K562 (cell line): Measurements from ENCODE around the gene IMMP2L. TPM values are rescaled to one million over a fixed set of nuclear protein-coding genes. Genes with fewer than 3 reads are reported as not detected.

Experiments
- BCL6 ChIP-seq: fragments of 250-450 bp; sonication (Bioruptor Pico); IDR thresholded peaks from 2 replicates; pipeline ENCODE4 v1.4.0; 2020
- BMI1 ChIP-seq: fragments of 150-350 bp; IDR thresholded peaks from 2 replicates; pipeline ENCODE4 v1.6.1; 2014; ENCODE audit warnings: low read length
- FOS ChIP-seq: IDR thresholded peaks from 3 replicates; pipeline ENCODE4 v1.6.1; 2011; ENCODE audit not compliant: insufficient read length; ENCODE audit errors: extremely low read depth
- FOXJ3 ChIP-seq: sonication (generic); formaldehyde crosslinking; IDR thresholded peaks from 2 replicates; pipeline ENCODE4 v1.4.0; 2020; ENCODE audit warnings: mild to moderate bottlenecking, missing genetic modification reagents
- HEY1 ChIP-seq: fragments of 250-450 bp; sonication (Bioruptor Pico); IDR thresholded peaks from 2 replicates; pipeline ENCODE4 v1.5.0; 2020; ENCODE audit warnings: mild to moderate bottlenecking, moderate library complexity, borderline replicate concordance
- HMGN3 ChIP-seq: IDR thresholded peaks from 2 replicates; pipeline ENCODE4 v1.6.1; 2011; ENCODE audit warnings: borderline replicate concordance, low read depth, mild to moderate bottlenecking, mixed read lengths, low read length; ENCODE audit not compliant: insufficient read length; ENCODE audit errors: extremely low read depth
- MCM5 ChIP-seq: fragments of 450-650 bp; IDR thresholded peaks from 2 replicates; pipeline ENCODE4 v1.6.1; 2016; ENCODE audit warnings: low read depth
- MEIS2 ChIP-seq: fragments of 450-650 bp; IDR thresholded peaks from 2 replicates; pipeline ENCODE4 v1.6.1; 2014; ENCODE audit warnings: mild to moderate bottlenecking; ENCODE audit not compliant: partially characterized antibody
- NR3C1 ChIP-seq: sonication (generic); formaldehyde crosslinking; IDR thresholded peaks from 2 replicates; pipeline ENCODE4 v1.8.1; 2022; ENCODE audit warnings: missing genetic modification reagents
- PTTG1 ChIP-seq: fragments of 450-650 bp; IDR thresholded peaks from 2 replicates; pipeline ENCODE4 v1.6.1; 2016; ENCODE audit warnings: low read depth, mild to moderate bottlenecking, missing genetic modification characterization, missing compliant biosample characterization
- RAD21 ChIP-seq, 2 experiments: fragments of 250-450 bp in 1 of 2; fragments of 450-650 bp in 1 of 2; sonication (Bioruptor Pico) in 1 of 2; formaldehyde crosslinking in 1 of 2; IDR thresholded peaks in 1 of 2; conservative IDR thresholded peaks in 1 of 2; 2 replicates each; pipeline versions ENCODE4 v1.4.0 to v1.8.0; 2020 to 2022; ENCODE audit warnings: mild to moderate bottlenecking in 2 of 2, moderate library complexity in 1 of 2
- SAP30 ChIP-seq: fragments of 200-600 bp; sonication (generic); IDR thresholded peaks from 2 replicates; pipeline ENCODE4 v1.6.1; 2012; ENCODE audit warnings: borderline replicate concordance, low read depth, mild to moderate bottlenecking, moderate library complexity, low read length, control low read depth, inconsistent platforms; ENCODE audit not compliant: insufficient read depth, poor library complexity, severe bottlenecking
- SIRT6 ChIP-seq: IDR thresholded peaks from one replicate; pipeline ENCODE4 v1.6.1; 2012; ENCODE audit warnings: low read depth, mild to moderate bottlenecking, control low read depth, inconsistent platforms, low read length, moderate library complexity
- ZBTB17 ChIP-seq: fragments of 450-650 bp; formaldehyde crosslinking; IDR thresholded peaks from 2 replicates; pipeline ENCODE4 v1.4.0; 2020; ENCODE audit warnings: mild to moderate bottlenecking
- ZNF146 ChIP-seq: IDR thresholded peaks from one replicate; pipeline ENCODE4 v1.6.1; 2018; ENCODE audit warnings: missing compliant biosample characterization; ENCODE audit not compliant: unreplicated experiment
- ZNF224 ChIP-seq: sonication (generic); formaldehyde crosslinking; IDR thresholded peaks from 2 replicates; pipeline ENCODE4 v1.8.0; 2022; ENCODE audit warnings: mild to moderate bottlenecking, missing genetic modification reagents
- ZNF583 ChIP-seq: fragments of 250-450 bp; sonication (Bioruptor Pico); IDR thresholded peaks from 2 replicates; pipeline ENCODE4 v1.4.0; 2020
- ZNF586 ChIP-seq: fragments of 450-650 bp; formaldehyde crosslinking; conservative IDR thresholded peaks from 2 replicates; pipeline ENCODE4 v1.4.0; 2020; ENCODE audit warnings: mild to moderate bottlenecking, moderate library complexity
- ZNF696 ChIP-seq: fragments of 250-450 bp; sonication (Bioruptor Pico); conservative IDR thresholded peaks from 2 replicates; pipeline ENCODE4 v1.4.0; 2020; ENCODE audit warnings: mild to moderate bottlenecking, moderate library complexity
- ZNF75A ChIP-seq: fragments of 450-650 bp; formaldehyde crosslinking; IDR thresholded peaks from 2 replicates; pipeline ENCODE4 v1.4.0; 2020; ENCODE audit warnings: mild to moderate bottlenecking
- ZNF76 ChIP-seq: fragments of 250-450 bp; sonication (Bioruptor Pico); IDR thresholded peaks from 2 replicates; pipeline ENCODE4 v1.4.0; 2020; ENCODE audit warnings: mild to moderate bottlenecking, moderate library complexity, borderline replicate concordance
- ZNF785 ChIP-seq: fragments of 250-450 bp; sonication (Bioruptor Pico); IDR thresholded peaks from 2 replicates; pipeline ENCODE4 v1.4.0; 2020; ENCODE audit warnings: mild to moderate bottlenecking
- polyA plus RNA-seq, 8 experiments: library from polyadenylated mRNA; depleted of rRNA in 4 of 8; stranded (reverse) in 5 of 8; unstranded in 3 of 8; fragments of >200 nt; fragmentation: Nextera tagmentation in 2 of 8; fragmentation: Illumina TruSeq in 1 of 8; extraction: Ambion mirVana in 2 of 8; extraction: Trizol in 1 of 8; gene quantifications; 2 replicates each; pipeline versions ENCODE4 v1.2.1 to v1.2.3, GENCODE V29; 2011 to 2014; ENCODE audit warnings: inconsistent platforms in 1 of 8, missing spikeins in 1 of 8
- total RNA-seq, 7 experiments: library from RNA; depleted of rRNA in 6 of 7; stranded (reverse); fragments of >200 nt in 6 of 7; fragmentation: Illumina TruSeq in 2 of 7; extraction: Trizol in 2 of 7; gene quantifications; 2 replicates each; pipeline versions ENCODE4 v1.2.1 to v1.2.3, GENCODE V29; 2011 to 2021; ENCODE audit warnings: low replicate concordance in 1 of 7
- TF ChIP-seq, protein P1 (sequence below): sonication (generic); formaldehyde crosslinking; IDR thresholded peaks from 2 replicates; pipeline ENCODE4 v1.9.0; 2022; ENCODE audit warnings: mild to moderate bottlenecking, missing genetic modification reagents
- TF ChIP-seq, protein P2 (sequence below): fragments of 250-450 bp; sonication (Bioruptor Pico); IDR thresholded peaks from 2 replicates; pipeline ENCODE4 v1.8.0; 2022; ENCODE audit warnings: inconsistent platforms
- TF ChIP-seq, protein P3 (sequence below): sonication (generic); formaldehyde crosslinking; IDR thresholded peaks from 2 replicates; pipeline ENCODE4 v1.8.1; 2023; ENCODE audit warnings: mild to moderate bottlenecking, missing genetic modification reagents
- TF ChIP-seq, protein P4 (sequence below): fragments of 200-400 bp; formaldehyde crosslinking; IDR thresholded peaks from 2 replicates; pipeline ENCODE4 v1.6.1; 2017; ENCODE audit warnings: mild to moderate bottlenecking, low read depth, low read length, moderate library complexity

Gene IMMP2L
- total and polyA plus RNA-seq, 9 of the 15 experiments (the other 6 are each of a cell fraction or from before 2014, with no cell fraction given): 29.7 to 116 (median 53.0) TPM

DNA sequence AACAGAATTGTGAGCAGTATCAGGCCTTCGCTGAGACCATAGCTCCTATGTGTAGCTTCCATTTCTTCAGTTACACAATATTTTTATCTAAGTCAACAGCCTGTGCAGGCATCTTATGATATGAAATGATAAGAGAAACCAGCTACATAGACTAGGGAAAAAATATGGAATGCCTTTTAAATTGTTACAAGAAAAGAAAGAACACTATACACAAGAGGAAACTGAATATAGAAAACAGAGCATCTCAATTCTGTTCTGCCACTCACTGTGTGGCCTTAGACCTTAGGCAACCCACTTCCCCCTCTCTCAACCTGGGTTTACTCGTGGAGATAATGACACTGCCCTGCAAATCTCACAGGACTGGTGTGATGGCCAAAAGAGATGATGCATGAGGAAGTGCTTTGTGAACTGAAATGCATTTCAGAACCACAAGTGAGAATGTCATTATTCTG is 338.5 kb downstream of the IMMP2L start (continued):
- no peak for TF ChIP-seq ZNF785 (CRISPR knock-in tag)
- no peak for TF ChIP-seq ZNF696
- no peak for TF ChIP-seq ZBTB17
- TF ChIP-seq ZNF583: no peak
- TF ChIP-seq, protein P1, sequence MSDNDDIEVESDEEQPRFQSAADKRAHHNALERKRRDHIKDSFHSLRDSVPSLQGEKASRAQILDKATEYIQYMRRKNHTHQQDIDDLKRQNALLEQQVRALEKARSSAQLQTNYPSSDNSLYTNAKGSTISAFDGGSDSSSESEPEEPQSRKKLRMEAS: no peak
- no peak for TF ChIP-seq ZNF146 (CRISPR knock-in tag)
- no peak for TF ChIP-seq ZNF75A
- no peak for TF ChIP-seq PTTG1 (tag)
- TF ChIP-seq ZNF586 (CRISPR knock-in tag): no peak
- no peak for TF ChIP-seq MCM5
- no peak for TF ChIP-seq BCL6 (CRISPR knock-in tag)
- no peak for TF ChIP-seq NR3C1
- no peak for TF ChIP-seq ZNF76 (CRISPR knock-in tag)
- TF ChIP-seq, protein P2, sequence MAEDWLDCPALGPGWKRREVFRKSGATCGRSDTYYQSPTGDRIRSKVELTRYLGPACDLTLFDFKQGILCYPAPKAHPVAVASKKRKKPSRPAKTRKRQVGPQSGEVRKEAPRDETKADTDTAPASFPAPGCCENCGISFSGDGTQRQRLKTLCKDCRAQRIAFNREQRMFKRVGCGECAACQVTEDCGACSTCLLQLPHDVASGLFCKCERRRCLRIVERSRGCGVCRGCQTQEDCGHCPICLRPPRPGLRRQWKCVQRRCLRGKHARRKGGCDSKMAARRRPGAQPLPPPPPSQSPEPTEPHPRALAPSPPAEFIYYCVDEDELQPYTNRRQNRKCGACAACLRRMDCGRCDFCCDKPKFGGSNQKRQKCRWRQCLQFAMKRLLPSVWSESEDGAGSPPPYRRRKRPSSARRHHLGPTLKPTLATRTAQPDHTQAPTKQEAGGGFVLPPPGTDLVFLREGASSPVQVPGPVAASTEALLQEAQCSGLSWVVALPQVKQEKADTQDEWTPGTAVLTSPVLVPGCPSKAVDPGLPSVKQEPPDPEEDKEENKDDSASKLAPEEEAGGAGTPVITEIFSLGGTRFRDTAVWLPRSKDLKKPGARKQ (CRISPR knock-in tag): no peak
- no peak for TF ChIP-seq SIRT6
- TF ChIP-seq RAD21 (CRISPR knock-in tag; conservative IDR thresholded peaks at IDR 0.05 in 1 of 2, IDR thresholded peaks at IDR 0.05 in 1 of 2): no peak
- TF ChIP-seq BMI1: no peak
- no peak for TF ChIP-seq ZNF224 (CRISPR knock-in tag)
- TF ChIP-seq FOXJ3: no peak
- TF ChIP-seq MEIS2: peak; percentile 66
- TF ChIP-seq, protein P3, sequence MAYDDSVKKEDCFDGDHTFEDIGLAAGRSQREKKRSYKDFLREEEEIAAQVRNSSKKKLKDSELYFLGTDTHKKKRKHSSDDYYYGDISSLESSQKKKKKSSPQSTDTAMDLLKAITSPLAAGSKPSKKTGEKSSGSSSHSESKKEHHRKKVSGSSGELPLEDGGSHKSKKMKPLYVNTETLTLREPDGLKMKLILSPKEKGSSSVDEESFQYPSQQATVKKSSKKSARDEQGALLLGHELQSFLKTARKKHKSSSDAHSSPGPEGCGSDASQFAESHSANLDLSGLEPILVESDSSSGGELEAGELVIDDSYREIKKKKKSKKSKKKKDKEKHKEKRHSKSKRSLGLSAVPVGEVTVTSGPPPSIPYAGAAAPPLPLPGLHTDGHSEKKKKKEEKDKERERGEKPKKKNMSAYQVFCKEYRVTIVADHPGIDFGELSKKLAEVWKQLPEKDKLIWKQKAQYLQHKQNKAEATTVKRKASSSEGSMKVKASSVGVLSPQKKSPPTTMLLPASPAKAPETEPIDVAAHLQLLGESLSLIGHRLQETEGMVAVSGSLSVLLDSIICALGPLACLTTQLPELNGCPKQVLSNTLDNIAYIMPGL (CRISPR knock-in tag): no peak
- no peak for TF ChIP-seq HMGN3
- TF ChIP-seq, protein P4, sequence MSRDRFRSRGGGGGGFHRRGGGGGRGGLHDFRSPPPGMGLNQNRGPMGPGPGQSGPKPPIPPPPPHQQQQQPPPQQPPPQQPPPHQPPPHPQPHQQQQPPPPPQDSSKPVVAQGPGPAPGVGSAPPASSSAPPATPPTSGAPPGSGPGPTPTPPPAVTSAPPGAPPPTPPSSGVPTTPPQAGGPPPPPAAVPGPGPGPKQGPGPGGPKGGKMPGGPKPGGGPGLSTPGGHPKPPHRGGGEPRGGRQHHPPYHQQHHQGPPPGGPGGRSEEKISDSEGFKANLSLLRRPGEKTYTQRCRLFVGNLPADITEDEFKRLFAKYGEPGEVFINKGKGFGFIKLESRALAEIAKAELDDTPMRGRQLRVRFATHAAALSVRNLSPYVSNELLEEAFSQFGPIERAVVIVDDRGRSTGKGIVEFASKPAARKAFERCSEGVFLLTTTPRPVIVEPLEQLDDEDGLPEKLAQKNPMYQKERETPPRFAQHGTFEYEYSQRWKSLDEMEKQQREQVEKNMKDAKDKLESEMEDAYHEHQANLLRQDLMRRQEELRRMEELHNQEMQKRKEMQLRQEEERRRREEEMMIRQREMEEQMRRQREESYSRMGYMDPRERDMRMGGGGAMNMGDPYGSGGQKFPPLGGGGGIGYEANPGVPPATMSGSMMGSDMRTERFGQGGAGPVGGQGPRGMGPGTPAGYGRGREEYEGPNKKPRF: no peak
- no peak for TF ChIP-seq HEY1 (CRISPR knock-in tag)
- no peak for TF ChIP-seq SAP30
- TF ChIP-seq FOS: no peak
